ENCODE results near the gene CORIN. TPM values are rescaled to one million over a fixed set of nuclear protein-coding genes. Genes with fewer than 3 reads are reported as not detected.

Gene CORIN
- total RNA-seq, 1 donor from 2014 or later = 2.6 TPM

GRCh38 chr4:47750788-47751187 is 87.1 kb downstream of the CORIN start:
- Mint-ChIP-seq H3K9me3 (ENCODE audit: unreplicated experiment) (no peaks in the 10 kb centered on the region), H3K27ac (ENCODE audit: unreplicated experiment) (no peak overlapping the region), H3K4me3 (ENCODE audit: unreplicated experiment) (no peak overlapping the region), H3K4me1 (ENCODE audit: unreplicated experiment) (peaks cover 6% of the 10 kb centered on the region), H3K36me3 (ENCODE audit: unreplicated experiment) (no peaks in the 10 kb centered on the region), H3K27me3 (ENCODE audit: unreplicated experiment) (peaks cover 7% of the 10 kb centered on the region)
- DNase-seq (ENCODE audit: extremely low spot score, unreplicated experiment) = no peak
- no peak for TF ChIP-seq CTCF (IDR thresholded peaks at IDR 0.05)

- no peaks in the 10 kb centered on the region for H3K36me3 Mint-ChIP-seq (ENCODE audit: unreplicated experiment)
- H3K27ac Mint-ChIP-seq (ENCODE audit: unreplicated experiment) = no peak overlapping the region
- peaks cover 7% of the 10 kb centered on the region for H3K27me3 Mint-ChIP-seq (ENCODE audit: unreplicated experiment)
- H3K4me3 Mint-ChIP-seq (ENCODE audit: unreplicated experiment) = no peak overlapping the region
- peaks cover 6% of the 10 kb centered on the region for H3K4me1 Mint-ChIP-seq (ENCODE audit: unreplicated experiment)
- H3K9me3 Mint-ChIP-seq (ENCODE audit: unreplicated experiment) = no peaks in the 10 kb centered on the region
- no peak for TF ChIP-seq CTCF (IDR thresholded peaks at IDR 0.05)
- DNase-seq (ENCODE audit: extremely low spot score, unreplicated experiment) = no peak
Observed at GRCh38 chr4:47749858-47750257, 88.0 kb downstream of the CORIN start.

GRCh38 chr4:47749060-47749459 is 88.8 kb downstream of the CORIN start:
- no peaks in the 10 kb centered on the region for H3K9me3 Mint-ChIP-seq (ENCODE audit: unreplicated experiment)

GRCh38 chr4:47747846-47748494 is 89.9 kb downstream of the CORIN start:
- Mint-ChIP-seq H3K4me1 (ENCODE audit: unreplicated experiment) (peaks cover 6% of the 10 kb centered on the region), H3K4me3 (ENCODE audit: unreplicated experiment) (no peak overlapping the region), H3K9me3 (ENCODE audit: unreplicated experiment) (peaks cover 4% of the 10 kb centered on the region), H3K27ac (ENCODE audit: unreplicated experiment) (no peak overlapping the region), H3K27me3 (ENCODE audit: unreplicated experiment) (peaks cover 7% of the 10 kb centered on the region), H3K36me3 (ENCODE audit: unreplicated experiment) (no peaks in the 10 kb centered on the region)
- TF ChIP-seq CTCF (IDR thresholded peaks at IDR 0.05) = no peak
- DNase-seq (ENCODE audit: extremely low spot score, unreplicated experiment) = no peak

More at GRCh38 chr4:47749060-47749459, 88.8 kb downstream of the CORIN start:
- DNase-seq (ENCODE audit: extremely low spot score, unreplicated experiment) = no peak
- TF ChIP-seq CTCF (IDR thresholded peaks at IDR 0.05) = no peak
- Mint-ChIP-seq H3K4me3 (ENCODE audit: unreplicated experiment) (no peak overlapping the region), H3K27ac (ENCODE audit: unreplicated experiment) (no peak overlapping the region), H3K36me3 (ENCODE audit: unreplicated experiment) (no peaks in the 10 kb centered on the region), H3K27me3 (ENCODE audit: unreplicated experiment) (peaks cover 7% of the 10 kb centered on the region), H3K4me1 (ENCODE audit: unreplicated experiment) (peaks cover 6% of the 10 kb centered on the region)

GRCh38 chr4:47747211-47747610 is 90.7 kb downstream of the CORIN start:
- no peak overlapping the region for H3K27ac Mint-ChIP-seq (ENCODE audit: unreplicated experiment)
- no peak for DNase-seq (ENCODE audit: extremely low spot score, unreplicated experiment)
- peaks cover 8% of the 10 kb centered on the region for H3K9me3 Mint-ChIP-seq (ENCODE audit: unreplicated experiment)
- H3K4me3 Mint-ChIP-seq (ENCODE audit: unreplicated experiment) = no peak overlapping the region
- no peaks in the 10 kb centered on the region for H3K36me3 Mint-ChIP-seq (ENCODE audit: unreplicated experiment)
- peaks cover 6% of the 10 kb centered on the region for H3K27me3 Mint-ChIP-seq (ENCODE audit: unreplicated experiment)
- H3K4me1 Mint-ChIP-seq (ENCODE audit: unreplicated experiment) = peaks cover 6% of the 10 kb centered on the region
- TF ChIP-seq CTCF (IDR thresholded peaks at IDR 0.05) = no peak
